Mesangial cell (primary cell): ENCODE results near the gene PTPRK. TPM values are rescaled to one million over a fixed set of nuclear protein-coding genes. Genes with fewer than 3 reads are reported as not detected.

ENCODE experiments used
- total RNA-seq: library from RNA; depleted of rRNA; stranded (reverse); fragments of >200 nt; gene quantifications from 2 replicates; pipeline ENCODE4 v1.2.3, GENCODE V29; 2015

PTPRK gene
- total RNA-seq = 51.8 and 62.5 TPM in 2 replicates

DNA sequence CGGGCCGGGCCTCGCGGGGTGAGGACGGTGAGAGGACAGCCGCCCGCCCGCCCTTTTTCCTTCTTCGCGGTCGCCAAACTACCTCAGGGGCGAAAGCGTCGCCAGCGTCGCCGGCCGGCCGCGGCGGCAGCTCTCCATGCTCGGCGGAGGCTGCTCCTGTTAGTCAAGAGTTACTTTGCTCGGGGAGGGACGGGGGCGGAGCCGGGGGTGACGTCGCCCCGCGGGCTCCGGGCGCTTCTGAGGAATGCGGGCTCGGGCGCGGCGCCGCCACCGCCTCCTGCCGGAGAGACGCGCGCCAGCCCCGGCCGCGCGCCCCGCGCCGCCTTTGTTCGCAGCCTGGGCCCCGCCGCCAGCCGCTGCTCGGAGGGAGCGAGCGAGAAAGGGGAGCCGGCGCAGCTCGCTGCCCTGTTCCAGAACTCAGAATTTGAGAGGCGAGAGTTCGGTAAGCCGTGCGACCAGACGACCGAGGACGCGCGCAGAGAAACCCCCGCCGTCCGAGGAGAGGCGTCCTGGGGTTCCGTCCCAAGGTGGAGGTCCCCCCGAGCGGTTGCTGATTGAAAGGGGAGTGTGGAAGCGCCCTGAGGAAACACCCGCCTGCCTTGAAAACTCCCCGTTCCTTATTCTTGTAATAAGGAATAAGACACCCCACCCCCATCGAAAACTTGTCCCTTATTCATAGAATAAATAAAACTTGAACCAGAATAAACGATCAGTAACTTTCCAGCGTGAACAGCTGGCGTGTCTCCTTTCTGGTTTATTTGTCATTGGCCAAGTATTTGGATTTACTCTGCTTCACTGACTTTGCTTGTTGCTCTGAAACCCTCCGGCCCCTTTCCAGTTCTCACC is at the start of gene PTPRK:
Gene PTPRK, minus strand, starts transcription at position 164 of the 846 bp plus-strand sequence. CDS start 241 bp downstream, outside the sequence.

